Endometrial microvascular endothelial cells (primary cell): Measurements from ENCODE around the gene PCBP4. TPM values are rescaled to one million over a fixed set of nuclear protein-coding genes. Genes with fewer than 3 reads are reported as not detected.

Experiments used
- in situ Hi-C: cut with HindIII; loops from 2 replicates; pipeline ENCODE4 v1.10.0; 2017; ENCODE audit warnings: low sequenced_read_pairs, low pct_unique_long_range_greater_than_20kb; ENCODE audit errors: inconsistent ontology term
- total RNA-seq: library from RNA; depleted of rRNA; stranded (reverse); fragments of >200 nt; gene quantifications from one replicate; pipeline ENCODE4 v1.2.3, GENCODE V29; 2015; ENCODE audit errors: inconsistent ontology term

The PCBP4 gene
- total RNA-seq, 1 donor from 2014 or later, result 77.8 TPM

DNA sequence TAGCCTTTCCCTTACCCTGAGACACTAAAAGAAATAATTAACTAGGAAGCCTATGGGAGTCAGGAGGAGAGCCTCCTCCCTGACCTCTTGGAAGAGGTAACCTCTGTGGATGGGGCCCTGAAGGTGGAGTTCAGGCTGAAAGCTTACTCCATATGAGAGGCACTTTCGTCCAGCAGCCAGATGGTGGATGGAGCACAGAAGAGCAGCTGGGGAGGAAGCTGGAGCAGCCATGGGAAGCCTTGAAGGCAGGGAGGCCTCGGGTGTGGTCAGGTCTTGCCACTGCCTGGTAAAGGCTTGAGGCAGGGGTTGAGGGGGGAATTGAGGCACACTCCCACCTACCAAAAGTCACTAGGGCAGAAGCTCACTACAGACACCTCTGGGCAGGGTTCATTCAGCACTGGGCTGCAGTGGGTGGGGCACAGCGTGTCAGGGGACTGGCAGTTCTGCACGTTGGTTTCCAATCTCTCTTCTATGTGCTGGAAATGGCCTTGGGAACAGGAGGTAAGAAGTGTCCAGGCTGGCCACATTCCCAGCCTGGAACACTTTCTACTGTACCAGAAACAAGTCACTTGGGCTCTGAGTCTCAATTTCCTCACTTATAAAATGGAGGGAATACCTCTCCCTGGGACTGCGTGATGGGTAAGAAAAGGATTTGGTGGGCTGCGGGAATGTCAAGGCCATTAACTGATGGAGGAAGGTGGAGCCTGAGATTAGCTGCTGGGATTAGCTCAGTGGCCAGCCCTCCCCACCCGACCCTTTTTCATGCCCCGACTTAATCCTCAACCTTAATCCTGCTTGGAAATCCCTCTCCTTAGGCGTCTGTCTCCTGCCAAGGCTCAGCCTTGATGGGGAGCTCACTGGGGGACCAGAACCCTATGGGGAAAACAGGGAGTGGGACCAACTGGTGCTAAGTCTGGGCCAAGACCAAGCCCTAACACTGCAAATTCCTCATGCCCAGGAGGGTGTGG, 5.4 kb downstream of the PCBP4 start:
- in situ Hi-C loops, result no loop called here

DNA sequence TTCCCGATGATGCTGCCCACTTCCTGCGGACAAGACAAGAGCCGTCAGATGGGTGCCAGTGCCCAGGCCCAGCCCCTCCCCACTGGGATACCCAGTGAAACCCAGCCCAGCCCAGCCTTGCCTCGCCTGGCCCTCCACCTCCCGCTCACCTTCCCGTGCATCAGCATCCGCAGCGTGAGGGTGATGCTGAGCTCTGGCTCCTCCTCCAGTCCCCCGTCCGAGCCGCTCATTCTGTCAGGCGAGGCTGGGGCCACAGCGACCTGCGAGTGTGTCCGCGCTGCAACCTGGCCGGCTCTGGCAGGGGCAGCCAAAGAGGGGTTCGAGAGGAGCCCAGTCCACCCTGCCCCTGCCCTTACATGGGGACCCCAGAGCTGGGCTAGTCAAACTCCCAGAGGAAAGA, 6.2 kb downstream of the PCBP4 start:
- in situ Hi-C loops, result no loop called here

DNA sequence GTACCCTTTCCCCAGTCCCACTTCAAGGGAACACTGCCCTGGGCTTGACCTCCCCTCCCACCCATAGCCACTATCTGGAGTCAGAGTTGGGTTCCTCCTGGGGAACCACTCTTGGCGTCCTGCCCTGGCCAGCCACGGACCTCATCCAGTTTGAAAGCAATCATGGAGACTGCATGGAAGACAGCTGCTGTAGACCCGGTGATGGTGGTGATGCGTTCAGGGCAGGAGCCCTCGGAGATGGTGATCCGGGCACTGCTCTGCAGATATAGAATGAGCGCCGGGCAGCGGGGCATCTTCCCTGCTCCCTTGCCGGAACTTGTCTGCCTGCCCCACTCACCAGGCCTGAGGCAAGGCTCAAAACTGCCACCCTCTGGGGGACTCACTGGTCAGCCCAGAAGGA, 6.9 kb downstream of the PCBP4 start:
- in situ Hi-C loops, result no loop called here

DNA sequence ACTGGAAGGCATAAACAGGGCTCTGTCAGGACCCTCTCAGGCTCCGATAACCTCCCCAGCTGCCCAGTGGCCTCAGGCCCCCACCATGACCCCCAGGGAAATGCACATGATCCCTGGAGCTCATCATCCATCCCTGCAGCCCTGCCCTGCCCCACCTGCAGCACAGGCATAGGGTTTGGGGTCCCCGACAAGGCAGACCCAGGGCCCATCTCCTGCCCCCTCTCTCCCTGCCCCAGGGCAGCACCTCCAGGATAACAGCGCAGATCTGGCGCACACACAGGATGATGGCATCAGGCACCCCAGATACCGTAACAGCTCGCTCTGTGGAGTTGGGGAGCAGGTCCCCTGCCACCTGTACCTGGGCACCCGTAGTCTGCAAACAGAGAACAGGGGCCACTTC, 7.6 kb downstream of the PCBP4 start:
- in situ Hi-C loops, result no loop called here

DNA sequence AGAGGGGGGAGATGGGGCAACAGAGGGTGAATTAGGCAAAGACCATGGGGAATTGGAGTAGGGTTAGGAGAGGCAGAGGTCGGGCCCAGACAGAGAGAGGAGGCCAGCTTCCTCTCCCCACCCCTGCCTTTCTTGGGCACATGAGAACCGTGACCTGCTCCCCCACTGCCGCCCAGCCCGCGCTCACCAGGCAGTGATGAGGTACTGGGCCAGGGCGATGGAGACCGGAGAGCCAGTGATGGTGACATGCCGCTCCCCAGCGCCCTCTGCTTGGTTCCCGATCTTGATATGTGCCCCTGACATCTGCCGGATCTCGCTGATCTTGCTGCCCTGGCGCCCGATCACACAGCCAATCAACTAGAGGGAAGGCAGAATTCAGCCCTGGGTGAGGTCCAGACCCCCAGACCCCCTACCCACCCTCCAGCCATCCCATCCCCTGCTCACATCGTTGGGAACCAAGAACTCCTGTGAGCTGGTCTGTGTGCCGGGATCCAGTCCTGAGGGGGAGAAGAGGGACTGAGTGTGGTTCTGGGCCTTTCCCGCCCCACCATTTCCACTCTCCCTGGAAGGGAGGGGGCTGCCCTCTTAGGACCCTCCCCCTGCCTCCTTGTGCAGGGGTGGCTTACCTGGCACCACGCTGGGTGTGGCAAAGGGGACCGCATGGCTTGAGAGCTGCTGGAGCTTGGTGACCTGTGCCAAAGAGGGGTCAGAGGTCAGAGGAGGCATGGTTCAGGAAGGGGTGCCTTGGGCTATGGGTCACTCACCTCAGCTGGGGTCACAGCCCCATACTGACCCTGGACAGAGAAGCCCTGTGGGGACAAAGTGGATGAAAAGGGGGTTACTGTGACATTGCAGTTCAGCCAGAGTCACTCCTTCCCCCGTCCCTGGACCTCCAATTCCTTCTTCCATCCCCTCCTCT, 8.4 kb downstream of the PCBP4 start:
- in situ Hi-C loops, result no loop called here

DNA sequence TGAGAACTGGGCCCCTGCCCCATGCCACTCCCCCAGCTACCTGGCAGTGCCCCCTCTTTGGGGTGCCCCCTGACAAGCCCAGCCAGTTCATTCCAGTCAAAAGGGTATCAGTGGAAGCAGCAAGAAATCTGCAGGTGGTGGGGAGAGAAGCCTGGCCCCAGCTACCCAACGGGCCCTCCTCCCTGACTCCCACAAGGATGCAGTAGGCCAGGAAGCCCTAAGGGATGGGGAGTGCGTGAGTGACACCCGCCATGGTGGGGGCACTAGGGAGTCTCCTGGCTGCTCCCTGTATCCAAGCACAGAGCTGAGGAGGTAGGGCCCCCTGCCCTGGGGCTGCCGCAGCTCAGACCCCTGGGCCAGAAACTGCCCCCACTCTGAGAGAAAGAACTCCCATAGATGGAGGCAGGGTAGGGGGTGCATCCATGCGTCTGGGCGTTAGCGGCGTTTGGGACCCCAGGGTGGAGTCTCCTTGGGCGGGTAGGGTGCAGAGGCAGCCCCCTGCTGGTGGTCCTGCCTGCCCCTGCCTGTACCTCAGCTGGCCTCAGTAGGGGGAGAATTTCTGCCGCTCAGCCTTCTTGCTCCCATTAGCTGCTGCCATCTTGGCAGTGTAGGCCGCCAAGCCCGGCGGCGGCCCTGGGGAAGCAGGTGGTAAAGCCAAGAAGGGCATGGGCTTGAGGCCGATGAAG, 9.6 kb downstream of the PCBP4 start:
- in situ Hi-C loops, result no loop called here

DNA sequence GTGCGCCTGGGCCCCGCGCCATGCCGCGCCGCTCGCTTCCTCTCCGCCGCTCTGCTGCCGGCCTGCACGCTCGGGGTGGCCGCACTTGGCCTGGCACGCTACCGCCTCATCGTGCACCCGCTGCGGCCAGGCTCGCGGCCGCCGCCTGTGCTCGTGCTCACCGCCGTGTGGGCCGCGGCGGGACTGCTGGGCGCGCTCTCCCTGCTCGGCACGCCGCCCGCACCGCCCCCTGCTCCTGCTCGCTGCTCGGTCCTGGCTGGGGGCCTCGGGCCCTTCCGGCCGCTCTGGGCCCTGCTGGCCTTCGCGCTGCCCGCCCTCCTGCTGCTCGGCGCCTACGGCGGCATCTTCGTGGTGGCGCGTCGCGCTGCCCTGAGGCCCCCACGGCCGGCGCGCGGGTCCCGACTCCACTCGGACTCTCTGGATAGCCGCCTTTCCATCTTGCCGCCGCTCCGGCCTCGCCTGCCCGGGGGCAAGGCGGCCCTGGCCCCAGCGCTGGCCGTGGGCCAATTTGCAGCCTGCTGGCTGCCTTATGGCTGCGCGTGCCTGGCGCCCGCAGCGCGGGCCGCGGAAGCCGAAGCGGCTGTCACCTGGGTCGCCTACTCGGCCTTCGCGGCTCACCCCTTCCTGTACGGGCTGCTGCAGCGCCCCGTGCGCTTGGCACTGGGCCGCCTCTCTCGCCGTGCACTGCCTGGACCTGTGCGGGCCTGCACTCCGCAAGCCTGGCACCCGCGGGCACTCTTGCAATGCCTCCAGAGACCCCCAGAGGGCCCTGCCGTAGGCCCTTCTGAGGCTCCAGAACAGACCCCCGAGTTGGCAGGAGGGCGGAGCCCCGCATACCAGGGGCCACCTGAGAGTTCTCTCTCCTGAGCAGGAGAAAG, 11.1 kb downstream of the PCBP4 start:
- in situ Hi-C loops, result no loop called here

DNA sequence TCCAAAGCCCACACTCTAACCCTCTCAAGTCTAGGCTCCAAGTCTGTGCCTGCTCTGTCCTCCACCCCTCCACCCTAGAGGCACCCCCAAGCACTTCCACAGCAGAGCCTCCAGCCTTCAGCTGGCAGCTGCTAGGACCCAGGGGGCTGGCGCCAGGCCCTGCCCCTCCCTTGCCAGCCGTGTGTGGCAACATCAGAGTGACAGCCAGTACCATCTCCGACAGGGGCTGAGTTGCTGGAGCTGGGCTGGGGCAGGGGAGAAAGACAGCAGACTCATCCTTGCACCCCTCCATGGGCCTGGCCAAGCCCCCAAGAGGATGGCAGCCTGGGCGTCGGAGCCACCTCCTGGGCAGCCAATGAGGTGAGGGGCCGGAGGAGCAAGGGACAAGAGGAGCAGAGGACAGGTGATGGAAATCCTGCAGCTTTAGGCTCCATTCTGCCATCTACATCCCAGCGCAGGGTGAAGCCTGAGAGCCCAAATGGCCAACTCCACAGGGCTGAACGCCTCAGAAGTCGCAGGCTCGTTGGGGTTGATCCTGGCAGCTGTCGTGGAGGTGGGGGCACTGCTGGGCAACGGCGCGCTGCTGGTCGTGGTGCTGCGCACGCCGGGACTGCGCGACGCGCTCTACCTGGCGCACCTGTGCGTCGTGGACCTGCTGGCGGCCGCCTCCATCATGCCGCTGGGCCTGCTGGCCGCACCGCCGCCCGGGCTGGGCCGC, 11.9 kb downstream of the PCBP4 start, which contains the start of gene GPR62:
Gene GPR62, plus strand, starts transcription at position 207 of the 718 bp plus-strand sequence. Its CDS starts 272 bp downstream, at position 479.
- in situ Hi-C loops, result no loop called here

DNA sequence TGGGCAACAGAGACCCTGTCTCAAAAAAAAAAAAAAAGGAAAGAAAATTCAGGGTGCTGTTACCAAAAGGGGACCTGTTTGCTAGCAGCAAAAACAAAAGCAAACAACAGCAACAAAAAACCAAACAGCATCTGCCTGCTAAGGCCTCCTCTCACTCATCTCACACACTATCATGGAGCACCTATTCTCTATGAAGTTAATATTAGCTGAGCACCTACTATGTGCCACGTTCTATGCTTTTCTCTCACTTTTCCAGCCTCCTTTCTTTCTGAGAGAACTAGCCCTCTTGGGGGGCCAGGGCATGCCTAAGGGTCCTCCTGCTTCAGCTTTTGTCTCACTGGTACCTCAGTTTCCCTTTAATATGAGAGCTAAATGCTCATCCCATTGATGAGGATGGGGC, 12.5 kb downstream of the PCBP4 start:
- in situ Hi-C loops, result no loop called here

DNA sequence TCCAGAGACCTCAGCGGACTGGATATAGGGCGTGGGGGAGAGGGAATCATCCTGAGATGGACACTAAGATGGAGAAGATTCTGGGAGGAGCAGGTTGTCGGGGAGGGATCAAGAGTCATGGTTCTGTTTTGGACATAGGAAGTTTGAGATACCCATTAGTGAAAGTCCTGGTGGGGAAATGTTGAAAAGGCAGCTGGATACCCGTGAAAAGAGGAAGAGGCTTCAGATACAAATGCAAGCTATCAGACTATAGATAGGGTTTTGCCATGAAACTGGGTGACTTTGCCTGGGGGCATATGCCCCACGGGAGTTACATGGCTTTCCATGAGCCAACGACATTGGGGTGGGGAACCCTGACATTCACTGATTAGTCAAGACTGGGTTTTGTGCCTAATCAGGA, 13.1 kb downstream of the PCBP4 start:
- in situ Hi-C loops, result no loop called here

DNA sequence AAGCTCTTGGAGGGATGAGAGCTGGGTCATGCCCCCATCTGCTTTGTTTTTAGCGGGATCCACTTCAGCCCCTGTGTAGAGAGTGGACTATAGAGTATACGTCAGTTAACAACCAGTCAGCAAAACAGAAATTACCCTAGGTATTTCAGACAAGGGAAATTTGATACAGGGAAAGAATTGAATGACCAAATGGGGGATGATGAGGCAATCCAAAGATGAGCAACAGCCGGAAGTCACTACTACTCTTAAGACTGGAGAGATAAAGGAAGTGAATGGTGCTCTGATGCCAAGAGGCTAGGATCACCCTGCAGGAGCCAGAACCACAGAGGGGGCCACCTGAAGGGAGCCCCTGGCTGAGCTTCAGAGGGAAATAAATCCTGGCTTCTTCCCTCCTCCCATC, 13.8 kb downstream of the PCBP4 start:
- in situ Hi-C loops, result no loop called here

DNA sequence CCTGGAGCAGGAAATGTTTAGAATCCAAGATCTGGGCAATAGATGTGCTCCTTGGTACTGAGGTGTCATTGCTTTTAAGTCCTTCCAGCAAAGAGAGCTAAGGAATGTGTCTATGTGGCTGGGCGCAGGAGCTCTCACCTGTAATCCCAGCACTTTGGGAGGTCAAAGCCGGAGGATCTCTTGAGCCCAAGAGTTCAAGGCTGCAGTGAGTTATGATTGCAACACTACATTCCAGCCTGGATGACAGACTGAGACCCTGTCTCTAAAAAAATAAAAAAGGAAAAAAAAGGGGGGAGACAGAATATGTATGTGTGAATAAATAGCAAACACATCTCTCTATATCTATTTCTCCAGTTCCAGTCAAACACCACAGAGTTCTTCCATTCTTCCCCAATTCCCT, 16.4 kb downstream of the PCBP4 start:
- in situ Hi-C loops, result no loop called here

DNA sequence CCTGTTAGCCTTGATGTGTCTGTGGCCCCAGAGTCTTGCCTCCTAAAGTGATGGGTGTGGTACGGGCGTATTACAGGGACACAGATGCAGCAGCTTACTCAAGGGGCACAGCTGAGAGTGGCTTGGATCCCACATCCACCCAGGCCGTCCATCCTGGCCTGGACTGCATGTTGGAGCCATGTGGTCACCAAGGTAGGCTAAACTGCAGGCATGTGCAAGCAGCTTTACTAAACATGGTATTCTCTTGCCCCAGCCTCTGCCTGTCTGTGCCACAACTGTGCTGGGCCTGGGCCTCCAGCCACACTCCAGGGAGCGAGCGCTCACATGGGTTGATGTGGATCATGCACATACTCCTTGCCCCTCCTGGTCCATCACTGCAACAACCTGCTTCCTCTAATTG, 18.1 kb downstream of the PCBP4 start:
- in situ Hi-C loops, result no loop called here

DNA sequence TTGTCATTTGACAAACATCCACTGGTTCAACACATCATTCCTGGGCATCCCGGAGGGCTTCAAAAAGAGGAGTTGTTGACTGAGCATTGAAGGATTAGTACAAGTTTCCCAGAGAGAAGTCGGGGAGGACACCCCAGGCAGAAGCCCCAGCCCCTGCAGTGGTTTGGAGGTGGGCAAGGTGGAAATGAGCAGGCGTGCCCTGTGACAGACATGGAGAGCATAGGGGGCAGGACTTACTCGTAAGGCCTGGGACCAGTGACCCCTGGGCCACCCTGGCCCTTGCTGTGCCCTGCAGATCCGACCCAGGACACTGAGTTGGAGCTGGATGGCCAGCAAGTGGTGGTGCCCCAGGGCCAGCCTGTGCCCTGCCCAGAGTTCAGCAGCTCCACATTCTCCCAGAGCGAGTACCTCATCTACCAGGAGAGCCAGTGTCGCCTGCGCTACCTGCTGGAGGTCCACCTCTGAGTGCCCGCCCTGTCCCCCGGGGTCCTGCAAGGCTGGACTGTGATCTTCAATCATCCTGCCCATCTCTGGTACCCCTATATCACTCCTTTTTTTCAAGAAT, 19.2 kb downstream of the PCBP4 start:
- in situ Hi-C loops, result no loop called here

DNA sequence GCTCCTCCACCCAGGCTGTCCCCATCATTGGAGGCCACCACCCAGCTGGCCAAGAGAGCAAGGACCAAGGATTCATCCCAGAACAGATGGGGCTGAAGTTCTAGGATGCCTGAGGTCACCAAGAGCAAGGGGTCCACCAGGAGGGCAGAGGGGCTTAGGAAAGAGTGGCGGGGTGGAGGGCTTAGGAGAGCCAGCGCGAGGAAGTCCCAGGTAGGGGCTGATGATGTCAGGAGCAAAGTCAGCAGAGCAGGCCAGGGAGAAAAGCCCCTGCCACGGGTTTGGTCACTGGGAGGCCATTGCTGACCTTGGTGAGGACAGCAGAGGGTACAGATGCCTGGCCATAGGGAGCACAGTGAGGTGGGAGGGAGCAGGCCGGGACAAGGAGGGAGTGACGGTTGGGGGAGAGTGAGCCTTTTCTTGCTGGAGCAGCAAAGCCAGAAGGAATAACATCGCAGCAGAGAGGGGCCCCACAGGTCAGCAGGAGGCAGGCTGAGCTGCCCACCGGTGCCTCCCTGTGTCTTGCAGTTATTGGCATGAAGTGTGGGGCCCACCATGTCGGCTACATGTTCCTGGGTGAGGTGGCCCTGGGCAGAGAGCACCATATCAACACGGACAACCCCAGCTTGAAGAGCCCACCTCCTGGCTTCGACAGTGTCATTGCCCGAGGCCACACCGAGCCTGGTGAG, 19.9 kb downstream of the PCBP4 start:
- in situ Hi-C loops, result no loop called here

DNA sequence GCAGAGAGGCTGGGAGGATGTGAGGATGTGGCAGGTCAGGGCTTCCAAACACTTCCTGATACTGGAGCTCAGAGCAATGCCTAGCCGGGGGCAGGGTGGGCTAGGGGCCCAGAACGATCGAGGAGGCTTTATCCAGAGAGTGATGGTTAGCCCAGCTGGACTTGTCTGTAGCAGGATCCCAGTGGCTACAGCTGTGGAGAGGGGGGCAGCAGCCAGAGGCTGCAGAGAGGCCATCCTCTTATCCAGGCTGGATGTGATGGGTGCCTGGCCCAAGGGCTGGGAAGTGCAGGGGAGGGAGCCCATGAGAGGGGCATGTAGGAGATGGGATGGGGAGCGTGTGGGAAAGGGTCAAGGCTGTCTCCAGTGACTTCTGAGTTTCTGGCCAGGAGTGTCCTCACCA, 20.5 kb downstream of the PCBP4 start:
- in situ Hi-C loops, result no loop called here
